GM10847 (cell line): ENCODE data around the gene NFAT5.

ENCODE experiments used
- POLR2A ChIP-seq: IDR thresholded peaks from 2 replicates; pipeline ENCODE4 v1.6.1; 2011; ENCODE audit not compliant: insufficient read length; ENCODE audit errors: extremely low read depth

Gene NFAT5

DNA sequence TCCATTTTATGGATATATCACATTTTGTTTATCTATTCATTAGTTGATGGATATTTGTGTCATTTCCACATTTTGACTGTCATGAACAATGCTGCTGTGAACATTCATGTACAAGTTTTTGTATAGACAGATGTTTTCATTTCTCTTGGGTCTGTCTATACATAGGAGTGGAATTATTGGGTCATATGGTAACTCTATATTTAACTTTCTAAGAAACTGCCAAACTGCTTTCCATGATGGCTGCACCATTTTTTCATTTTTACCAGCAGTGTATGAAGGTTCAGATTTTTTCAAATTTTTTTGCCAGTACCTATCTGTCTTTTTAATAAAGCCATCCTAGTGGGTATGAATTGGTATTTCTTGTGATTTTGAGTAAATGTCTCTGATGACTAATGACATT, 15.5 kb downstream of the NFAT5 start:
- no peak for TF ChIP-seq POLR2A

DNA sequence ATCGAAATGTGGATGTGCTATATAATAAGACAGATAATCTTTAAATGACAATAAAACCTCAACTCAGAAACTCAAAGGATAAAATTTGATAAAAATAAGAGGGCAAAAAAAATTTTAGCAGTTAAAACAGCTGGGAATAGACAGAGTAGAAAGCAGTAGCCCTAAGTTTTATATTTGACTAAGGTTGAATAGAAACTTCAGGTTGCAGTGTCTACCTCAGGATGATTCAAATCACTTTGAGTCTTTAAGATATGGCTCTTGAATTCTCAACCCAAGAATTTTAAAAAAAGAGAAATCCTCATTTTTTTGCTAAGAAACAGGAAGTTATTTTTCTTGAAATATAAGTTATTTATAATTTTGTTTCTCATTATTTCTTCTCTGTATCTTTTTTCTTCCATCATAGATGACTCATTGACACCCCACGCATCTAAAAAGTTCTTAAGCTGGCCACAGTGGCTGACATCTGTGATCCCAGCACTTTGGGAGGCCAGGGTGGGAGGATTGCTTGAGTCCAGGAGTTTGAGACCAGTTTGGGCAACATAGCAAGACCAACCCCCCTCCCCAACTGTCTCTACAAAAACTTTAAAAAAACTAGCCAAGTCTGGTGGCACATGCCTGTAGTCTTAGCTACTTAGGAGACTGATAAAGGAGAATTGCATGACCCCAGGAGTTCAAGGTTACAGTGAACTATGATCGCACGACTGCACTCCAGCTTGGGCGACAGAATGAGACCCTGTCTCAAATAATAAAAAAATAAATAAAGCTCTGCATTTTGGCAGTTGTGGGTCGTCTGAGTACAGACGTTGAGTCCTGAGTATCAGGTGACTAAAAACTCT, 23.9 kb downstream of the NFAT5 start:
- TF ChIP-seq POLR2A, result no peak

DNA sequence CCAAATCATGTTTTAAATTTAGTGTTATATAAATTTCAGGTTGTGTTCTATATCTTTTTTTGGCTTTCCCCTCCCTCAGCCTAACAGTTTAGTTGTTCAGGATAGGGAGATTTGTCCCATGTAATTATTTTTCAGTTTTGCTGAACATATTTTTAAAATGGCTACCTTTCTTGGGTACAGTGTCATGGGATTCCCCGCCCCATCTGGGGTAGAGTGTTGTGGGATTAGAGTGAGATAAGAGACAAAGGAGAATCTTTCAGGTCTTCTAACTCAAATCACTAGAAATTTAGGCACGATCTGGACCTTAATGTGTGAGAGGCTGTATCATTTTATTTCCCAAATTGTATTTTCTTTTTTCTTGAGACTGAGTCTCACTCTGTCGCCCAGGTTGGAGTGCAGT, 24.8 kb downstream of the NFAT5 start:
- TF ChIP-seq POLR2A, result no peak

DNA sequence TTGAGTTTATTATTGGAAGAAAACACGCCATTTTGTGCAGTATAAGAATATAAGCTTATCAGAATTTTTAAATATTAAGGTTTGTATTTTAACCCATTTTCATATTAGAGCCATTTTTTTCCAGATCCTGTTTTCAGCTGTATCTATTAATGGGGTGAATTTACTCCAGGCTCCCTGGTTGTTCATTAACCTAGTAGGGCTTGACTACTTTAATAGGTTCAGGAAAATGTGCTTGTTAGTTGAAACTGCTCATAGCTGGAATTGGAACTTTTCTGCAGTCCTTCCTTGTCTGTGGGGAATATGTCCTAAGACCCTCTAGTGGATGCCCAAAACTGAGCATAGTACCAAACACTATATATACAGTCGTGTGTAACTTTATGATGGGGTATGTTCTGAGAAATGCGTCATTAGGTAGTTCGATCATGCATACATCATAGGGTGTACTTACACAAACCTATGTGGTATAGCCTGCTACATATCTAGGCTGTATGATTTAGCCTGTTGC, 28.0 kb downstream of the NFAT5 start:
- no peak for TF ChIP-seq POLR2A

DNA sequence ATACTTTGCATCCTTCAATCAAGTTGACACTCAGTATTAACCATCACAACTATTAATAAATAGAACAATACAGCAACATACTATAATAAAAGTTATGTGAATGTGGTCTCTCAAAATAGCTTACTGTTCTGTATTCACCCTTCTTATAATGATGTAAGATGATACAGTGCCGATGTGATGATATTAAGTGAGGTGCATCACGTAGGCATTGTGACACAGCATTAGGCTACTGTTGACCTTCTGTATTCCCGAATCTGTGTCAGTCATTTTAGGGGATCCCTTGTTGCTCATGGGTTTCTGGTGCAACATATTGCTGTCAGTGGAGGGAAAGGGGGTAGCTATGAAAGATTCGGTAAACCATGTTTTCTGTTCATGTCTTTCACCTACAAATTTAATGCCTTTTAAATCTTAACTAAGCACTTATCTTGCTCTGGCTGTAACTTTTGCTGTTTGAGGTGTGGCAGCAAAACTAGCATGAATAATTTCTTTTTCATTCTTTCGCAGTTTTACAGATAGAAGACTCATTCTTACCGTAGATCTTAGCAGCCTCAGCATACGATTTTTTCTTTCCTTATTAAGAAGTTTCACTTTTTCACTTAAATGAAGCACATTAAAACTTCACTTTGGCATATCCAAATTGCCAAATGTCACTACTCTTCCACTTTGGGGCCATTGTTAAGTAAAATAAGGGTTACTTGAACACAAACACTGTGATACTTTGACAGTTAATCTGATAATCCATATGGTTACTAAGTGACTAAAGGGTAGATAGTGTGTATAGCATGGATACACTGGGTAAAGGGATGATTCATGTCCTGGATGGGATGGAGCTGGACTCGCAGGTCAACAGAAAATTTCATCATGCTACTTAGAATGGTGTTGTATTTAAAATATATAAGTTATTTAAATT, 29.6 kb downstream of the NFAT5 start:
- TF ChIP-seq POLR2A, result no peak

DNA sequence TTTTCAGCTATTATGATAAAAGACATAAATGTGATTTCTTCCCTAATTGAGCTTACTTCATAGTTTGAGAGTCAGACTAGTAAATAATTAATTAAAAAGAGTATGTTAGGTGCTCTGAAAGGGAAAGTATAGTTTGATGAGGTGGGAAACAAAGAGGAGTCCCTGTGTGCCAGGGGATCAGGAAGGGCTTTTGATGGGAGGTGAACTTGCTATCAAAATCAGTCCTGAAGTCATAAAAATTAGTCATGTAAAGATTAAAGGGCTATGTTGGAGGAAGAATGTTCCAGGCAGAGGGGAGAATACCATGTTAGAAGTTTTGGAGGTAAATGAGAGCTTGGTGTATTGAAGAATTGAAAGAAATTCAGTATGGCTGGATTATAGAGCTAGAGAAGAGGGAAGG, 31.0 kb downstream of the NFAT5 start:
- no peak for TF ChIP-seq POLR2A

DNA sequence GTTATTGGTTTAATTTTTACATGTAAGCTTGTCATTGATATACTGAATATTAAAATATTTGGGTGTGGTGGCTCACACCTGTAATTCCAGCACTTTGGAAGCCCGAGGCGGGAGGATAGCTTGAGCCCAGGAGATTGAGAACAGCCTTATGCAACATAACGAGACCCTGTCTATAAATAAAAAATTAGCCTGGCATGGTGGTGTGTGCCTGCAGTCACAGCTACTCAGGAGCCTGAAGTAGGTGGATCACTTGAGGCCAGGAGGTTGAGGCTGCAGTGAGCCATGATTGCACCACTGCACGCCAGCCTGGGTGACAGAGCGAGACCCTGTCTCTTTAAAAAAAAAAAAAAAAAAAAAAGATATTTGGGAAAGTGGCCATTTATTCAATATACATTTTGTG, 32.3 kb downstream of the NFAT5 start:
- no peak for TF ChIP-seq POLR2A

DNA sequence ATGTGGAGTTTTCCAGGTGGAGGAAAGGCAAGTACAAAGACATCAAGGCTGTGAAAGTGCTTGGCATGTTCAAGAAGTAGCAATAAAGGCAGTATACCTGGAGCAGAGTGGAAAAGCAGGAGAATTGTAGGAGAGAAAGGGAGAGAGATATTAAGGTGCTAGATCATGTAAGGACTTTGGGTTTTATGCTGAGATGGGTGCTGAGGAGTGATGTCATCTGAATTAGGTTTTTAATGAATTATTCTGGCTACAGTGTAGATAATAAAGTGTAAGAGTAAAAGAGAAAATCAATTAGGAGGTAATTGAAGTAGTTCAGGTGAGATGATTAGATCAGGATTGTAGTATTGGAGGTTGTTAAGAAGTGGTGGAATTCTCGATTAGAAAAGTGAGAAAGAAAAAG, 34.0 kb downstream of the NFAT5 start:
- no peak for TF ChIP-seq POLR2A

DNA sequence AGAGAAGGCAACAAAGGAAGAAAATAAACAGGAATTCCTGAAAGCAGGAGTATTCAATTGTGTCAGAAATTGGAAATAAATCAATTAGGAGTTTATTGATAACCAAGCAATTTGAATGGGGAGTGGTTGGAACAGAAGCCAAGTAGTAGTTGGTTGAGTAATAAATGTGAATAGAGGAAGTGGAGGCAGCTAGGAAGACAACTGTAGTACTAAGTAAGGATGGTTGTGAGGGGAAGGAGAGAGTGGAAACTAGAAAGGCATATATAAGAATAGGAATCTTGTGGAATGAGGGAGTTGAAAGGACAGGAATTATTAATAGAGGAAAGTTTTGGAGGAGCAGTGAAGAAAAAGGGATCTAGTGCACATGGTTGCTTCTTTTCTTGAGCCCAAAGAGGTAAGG, 34.4 kb downstream of the NFAT5 start:
- no peak for TF ChIP-seq POLR2A

DNA sequence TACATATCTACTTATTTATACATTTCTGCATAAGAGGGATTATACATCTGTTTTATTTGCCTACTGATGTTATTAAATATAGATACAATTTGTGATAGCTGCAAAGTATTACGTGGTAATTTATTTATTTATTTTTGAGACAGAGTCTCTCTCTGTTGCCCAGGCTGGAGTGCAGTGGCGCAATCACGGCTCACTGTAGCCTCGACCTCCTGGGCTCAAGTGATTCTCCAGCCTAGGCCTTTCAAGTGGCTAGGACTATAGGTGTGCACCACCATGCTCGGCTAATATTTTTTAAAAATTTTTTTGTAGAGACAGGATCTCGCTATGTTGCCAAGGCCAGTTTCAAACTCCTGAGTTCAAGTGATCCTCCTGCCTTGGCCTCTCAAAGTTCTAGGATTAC, 35.5 kb downstream of the NFAT5 start:
- TF ChIP-seq POLR2A, result no peak

DNA sequence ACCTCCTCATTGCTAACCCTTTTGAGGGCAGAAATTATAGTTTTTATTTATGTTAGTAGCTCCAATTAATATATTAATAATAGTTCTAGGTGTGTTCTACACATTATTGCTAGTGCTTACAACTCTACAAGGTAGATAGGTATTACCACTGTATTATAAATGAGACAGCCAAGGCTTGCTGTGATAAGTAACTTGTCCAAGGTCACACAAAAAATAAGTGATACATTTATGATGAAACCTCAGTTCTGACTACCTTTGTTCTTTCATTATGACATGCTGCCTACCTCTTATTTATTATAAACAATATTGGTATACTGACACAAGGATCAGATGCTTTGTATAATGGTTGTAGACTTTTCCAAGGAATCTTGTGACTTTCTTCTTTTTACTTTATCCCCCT, 41.2 kb downstream of the NFAT5 start:
- TF ChIP-seq POLR2A, result no peak

DNA sequence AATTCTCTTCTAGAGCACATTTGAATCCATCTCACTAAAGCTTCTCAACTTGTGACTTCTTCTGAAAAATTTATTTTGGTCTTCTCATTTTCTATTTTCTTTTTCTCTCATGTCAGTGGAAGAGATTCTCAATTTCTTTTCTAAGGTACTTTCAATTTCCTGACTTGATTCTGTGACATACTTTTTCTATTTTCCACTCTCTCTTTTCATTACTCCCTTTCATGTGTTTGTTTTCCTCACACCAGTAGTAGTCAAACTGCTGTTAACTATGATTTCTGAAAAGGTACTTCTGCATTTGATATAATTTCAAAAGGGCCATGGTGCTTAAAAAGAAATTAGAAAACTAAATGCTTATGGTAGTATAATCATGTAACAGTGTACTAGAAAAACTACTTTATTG, 41.9 kb downstream of the NFAT5 start:
- TF ChIP-seq POLR2A, result no peak

DNA sequence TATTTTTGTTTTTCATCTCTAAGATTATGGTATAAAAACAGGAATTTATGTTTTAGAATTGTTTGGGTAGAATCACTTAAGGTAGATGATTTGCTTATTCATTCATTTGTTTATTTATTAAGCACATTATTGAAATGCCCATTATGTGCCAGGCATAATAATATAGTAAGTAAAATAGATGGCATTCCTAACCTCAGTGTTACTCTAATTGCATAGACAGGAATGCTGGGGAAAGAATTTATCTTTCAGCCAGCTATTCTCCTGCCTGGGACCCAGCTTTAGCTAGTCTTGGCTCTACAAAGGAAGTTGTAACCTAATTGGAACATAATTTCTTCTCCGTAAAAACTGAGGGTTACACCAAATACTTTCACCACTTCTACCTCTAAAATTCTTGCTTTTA, 44.6 kb downstream of the NFAT5 start:
- TF ChIP-seq POLR2A, result no peak

DNA sequence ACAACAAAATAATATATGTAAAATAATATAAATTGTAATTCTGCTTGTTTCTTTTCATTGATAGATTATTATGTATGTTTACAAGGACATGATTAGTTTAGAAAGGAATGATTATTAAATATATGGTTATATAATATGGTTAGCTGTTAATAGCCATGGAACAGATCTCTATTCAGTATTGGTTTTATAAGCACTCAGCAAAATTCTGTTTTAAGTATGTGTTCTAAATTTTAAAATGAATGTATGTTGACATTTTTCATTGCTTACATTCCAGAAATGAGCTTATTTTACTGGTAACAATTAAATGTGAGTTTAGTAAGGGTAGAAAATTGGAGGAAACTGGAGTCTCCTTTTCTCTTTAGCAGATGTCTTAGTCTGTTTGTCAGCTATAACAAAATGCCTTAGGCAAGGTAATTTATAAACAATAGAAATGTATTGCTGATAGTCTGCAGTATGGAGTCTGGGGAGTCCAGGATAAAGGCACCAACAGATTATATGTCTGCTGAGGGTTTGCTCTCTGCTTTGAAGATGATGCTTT, 45.4 kb downstream of the NFAT5 start:
- no peak for TF ChIP-seq POLR2A

DNA sequence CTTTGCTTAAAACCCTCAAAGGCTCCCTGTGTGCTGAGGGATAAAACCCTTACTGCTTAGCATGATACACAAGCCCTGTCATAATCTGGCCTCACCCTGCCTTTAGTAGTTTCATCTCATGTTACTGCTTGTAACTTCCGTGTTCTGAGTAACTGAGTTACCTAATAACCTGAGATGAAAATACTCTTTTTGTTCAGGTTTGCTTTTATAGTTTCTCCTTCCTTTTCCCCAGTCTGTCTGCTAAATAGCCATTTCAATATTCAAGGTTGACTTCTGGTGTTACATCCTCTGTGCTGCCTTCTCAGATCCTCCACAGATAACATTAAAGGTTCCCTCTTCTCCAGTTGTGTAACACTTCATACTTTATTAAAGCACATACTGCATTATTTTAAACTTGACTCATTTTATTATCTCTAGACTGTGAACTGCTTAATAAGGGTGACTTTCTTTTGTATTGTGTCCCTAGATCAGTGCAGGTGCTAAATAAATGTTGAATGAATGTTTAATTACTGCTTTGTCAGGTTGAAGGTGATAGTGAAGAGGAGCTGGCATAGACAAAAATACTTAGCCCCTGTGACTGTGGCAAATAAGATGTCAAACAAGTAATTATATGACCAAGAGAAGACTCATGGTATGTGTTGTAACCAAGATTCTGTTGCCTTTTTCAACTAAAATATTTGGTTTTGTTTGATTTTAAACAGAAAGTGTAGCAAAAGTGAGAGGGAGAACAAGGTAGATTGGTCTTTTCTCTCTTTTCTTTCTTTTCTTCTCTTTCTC, 47.8 kb downstream of the NFAT5 start:
- no peak for TF ChIP-seq POLR2A

DNA sequence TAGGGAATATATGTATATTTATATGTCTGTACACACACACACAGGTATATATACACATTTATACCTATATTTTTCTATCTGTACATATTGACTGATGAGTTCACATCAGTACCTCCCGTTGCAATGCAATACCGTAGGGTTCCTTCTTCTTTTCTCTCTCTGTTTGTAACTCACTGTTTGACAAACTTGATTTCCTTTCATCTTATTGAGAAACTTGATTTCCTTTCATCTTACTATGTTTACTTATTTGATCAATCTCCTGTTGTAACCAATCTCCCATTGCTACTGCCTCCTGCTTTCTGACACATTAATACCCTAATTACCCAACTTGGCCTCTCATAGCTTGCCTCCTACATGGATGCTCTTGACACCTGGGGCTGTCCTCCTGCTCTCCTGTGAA, 49.8 kb downstream of the NFAT5 start:
- no peak for TF ChIP-seq POLR2A

DNA sequence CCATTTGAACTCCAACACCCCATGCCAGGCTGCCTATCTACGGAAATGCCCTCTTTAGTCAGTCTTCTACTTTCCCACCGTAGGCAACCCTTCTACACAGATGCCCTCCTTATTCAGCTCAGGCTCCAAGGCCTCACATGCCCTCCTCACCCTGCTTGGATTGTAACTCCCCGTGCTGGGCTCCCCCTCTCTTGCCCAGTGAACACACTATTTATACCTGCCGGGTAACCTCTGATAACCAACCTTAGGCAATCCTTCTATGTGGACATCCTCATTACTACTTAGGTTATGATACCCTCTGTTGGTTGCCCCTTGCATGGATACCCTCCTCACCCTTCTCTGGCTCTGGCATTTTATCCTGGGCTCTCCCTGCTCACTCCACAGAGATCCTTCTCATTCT, 50.3 kb downstream of the NFAT5 start:
- no peak for TF ChIP-seq POLR2A
